ENCODE measurements around the gene SCAF1. TPM values are rescaled to one million over a fixed set of nuclear protein-coding genes. Genes with fewer than 3 reads are reported as not detected.

Gene SCAF1
- total and polyA plus RNA-seq, 2 of the 13 experiments (the other 11 are each of a cell fraction or from before 2014, with no cell fraction given): 3.3 to 6.1 TPM

DNA sequence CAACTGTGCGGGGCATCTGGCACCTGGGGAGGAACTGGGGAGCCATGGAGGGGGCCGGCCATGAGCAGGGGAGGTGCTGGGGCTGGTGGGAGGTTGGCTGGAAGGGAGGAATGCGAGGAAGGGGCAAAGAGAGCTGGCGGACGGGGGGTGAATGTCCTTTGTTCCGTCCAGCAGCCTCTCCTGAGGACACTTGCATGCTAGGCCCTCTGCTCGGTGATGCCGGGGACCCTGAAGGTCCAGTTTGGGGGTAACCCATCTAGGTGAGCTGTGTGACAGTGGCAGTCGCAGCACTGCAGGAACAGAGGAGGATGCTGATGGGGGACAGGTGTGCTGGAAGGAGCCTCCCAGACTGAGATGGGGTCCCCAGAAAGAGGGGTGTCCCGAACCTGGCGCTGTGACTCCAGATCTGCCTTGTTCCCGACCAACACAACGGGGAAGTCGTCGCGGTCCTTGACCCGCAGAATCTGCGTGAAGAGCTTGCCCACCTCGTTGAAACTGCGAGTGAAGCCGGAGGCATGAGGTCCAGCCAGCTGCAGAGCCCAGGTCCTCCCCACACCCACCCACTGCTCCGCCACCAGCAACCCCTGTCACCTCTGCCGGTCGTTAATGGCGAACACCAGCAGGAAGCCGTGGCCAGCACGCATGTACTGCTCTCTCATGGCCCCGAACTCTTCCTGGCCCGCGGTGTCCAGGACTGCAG, 5.6 kb upstream of the SCAF1 start:
- Histone ChIP-seq H3K79me2 (ENCODE audit: insufficient read depth, low read length) (no peaks in the 10 kb centered on the region), H3K27me3 (ENCODE audit: control insufficient read depth in 1 of 2, insufficient read depth in 2 of 2, low read length in 2 of 2) (no peaks in the 10 kb centered on the region; a peak in 1 of 5 replicates), H3K4me2 (ENCODE audit: low read depth, low read length) (no peak overlapping the region), H4K20me1 (ENCODE audit: insufficient read depth, low read length) (no peaks in the 10 kb centered on the region), H2AFZ (ENCODE audit: low read length) (no peak overlapping the region), H3K4me3 (replicated peaks in 1 of 3; ENCODE audit: insufficient read depth in 1 of 3, low read depth in 2 of 3, low read length in 3 of 3) (no peak overlapping the region), H3K27ac (ENCODE audit: extremely low read length, insufficient read depth, low read length) (no peak overlapping the region), H3K9me3 (ENCODE audit: low read length) (no peaks in the 10 kb centered on the region), H3K4me1 (ENCODE audit: insufficient read depth, low read length) (peaks cover 31% of the 10 kb centered on the region), H3K36me3 (replicated peaks in 1 of 2; ENCODE audit: control insufficient read depth in 1 of 2, insufficient read depth in 2 of 2, low read length in 2 of 2) (no peaks in the 10 kb centered on the region), H3K9ac (ENCODE audit: insufficient read depth, low read depth, low read length) (no peak overlapping the region)
- CTCF ChIA-PET (ENCODE audit: low intra/inter-chr PET ratio, low total read pairs): no interaction called here
- FAIRE-seq: no peak
- ATAC-seq: no peak
- 82% methylated on average over 22 of the region's 30 CpGs for WGBS (ENCODE audit: low lambda C conversion rate)
- TF ChIP-seq MBD4 (IDR thresholded peaks at IDR 0.05; ENCODE audit: borderline replicate concordance, low read length) (no peak), ERF (CRISPR knock-in tag; IDR thresholded peaks at IDR 0.05) (no peak), HNRNPL (IDR thresholded peaks at IDR 0.05; ENCODE audit: low read depth, low read length) (no peak), ZNF567 (CRISPR knock-in tag; IDR thresholded peaks at IDR 0.05; ENCODE audit: borderline replicate concordance) (no peak), NR2F1 (CRISPR knock-in tag; IDR thresholded peaks at IDR 0.05) (no peak), TBX3 (IDR thresholded peaks at IDR 0.05; ENCODE audit: borderline replicate concordance) (no peak), ZNF17 (CRISPR knock-in tag; IDR thresholded peaks at IDR 0.05) (no peak), MIER2 (CRISPR knock-in tag; IDR thresholded peaks at IDR 0.05) (no peak), ZNF331 (CRISPR knock-in tag; IDR thresholded peaks at IDR 0.05) (no peak)
- TF ChIP-seq, protein P1, sequence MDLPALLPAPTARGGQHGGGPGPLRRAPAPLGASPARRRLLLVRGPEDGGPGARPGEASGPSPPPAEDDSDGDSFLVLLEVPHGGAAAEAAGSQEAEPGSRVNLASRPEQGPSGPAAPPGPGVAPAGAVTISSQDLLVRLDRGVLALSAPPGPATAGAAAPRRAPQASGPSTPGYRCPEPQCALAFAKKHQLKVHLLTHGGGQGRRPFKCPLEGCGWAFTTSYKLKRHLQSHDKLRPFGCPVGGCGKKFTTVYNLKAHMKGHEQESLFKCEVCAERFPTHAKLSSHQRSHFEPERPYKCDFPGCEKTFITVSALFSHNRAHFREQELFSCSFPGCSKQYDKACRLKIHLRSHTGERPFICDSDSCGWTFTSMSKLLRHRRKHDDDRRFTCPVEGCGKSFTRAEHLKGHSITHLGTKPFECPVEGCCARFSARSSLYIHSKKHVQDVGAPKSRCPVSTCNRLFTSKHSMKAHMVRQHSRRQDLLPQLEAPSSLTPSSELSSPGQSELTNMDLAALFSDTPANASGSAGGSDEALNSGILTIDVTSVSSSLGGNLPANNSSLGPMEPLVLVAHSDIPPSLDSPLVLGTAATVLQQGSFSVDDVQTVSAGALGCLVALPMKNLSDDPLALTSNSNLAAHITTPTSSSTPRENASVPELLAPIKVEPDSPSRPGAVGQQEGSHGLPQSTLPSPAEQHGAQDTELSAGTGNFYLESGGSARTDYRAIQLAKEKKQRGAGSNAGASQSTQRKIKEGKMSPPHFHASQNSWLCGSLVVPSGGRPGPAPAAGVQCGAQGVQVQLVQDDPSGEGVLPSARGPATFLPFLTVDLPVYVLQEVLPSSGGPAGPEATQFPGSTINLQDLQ (CRISPR knock-in tag; IDR thresholded peaks at IDR 0.05): no peak
- POLR2A ChIA-PET: no interaction called here
- intact Hi-C loops (cut with micrococcal nuclease; ENCODE audit: unreplicated experiment): no loop called here
- BruUV-seq (replicated peaks): no TSS peak
- no peak for DNase-seq (ENCODE audit: low spot score)
- in situ Hi-C loops (cut with HindIII; ENCODE audit: extremely low pct_ligation_motif_present, low pct_unique_long_range_greater_than_20kb): no loop called here

Data from HepG2 (cell line).